ENCODE results near the gene PLXDC1.

The PLXDC1 gene

DNA sequence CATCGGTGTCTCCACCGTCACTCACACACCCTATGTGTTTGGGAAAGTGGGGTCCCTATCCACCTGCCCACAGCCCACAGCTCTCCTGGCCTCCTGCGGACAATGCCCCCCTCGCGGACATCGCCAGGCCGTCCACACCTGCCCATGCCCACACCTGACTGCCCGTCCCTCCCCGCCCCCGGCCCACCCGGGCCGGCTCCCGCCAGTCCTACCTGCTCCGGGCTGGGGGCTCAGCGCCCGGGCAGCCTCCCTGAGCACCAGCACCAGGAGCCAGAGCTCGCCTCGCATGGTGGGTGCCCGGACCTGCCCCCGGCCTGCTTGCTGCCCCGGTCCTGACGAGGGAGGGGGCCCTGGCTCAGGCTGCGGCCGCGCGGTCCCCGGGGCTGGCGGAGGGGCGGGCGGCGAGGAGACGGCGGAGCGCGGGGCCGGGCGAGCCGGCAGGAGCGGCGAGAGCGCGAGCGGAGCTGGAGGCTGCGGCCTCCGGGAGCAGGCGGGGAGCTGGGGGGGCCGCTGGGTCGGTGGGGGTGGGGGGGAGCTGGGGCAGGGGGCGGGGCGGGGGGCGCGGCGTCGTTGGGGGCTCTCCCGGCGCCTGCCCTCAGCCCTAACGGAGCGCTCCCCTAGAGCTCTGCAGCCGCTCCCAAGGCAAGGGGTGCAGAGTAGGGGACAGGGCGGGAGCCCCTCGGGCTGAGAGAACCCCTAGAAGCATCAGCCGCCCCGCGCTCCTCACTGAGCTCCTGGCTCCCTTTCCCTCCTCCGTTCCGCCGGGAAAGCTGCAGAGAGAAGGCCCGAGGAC lies at the start of gene PLXDC1:
Gene PLXDC1 (minus strand): TSS at position 488 of the 793 bp plus-strand sequence. CDS start 200 bp downstream, at position 288.
- no peaks in the 10 kb centered on the region for H3K9me3 ChIP-seq (ENCODE audit: insufficient read depth, low read length)
- DNase-seq (ENCODE audit: low read depth, low spot score) = no peak
- H3K4me3 ChIP-seq (ENCODE audit: insufficient read length, low read depth) = peak within 1 kb of the TSS; percentile 45
- H3K36me3 ChIP-seq (ENCODE audit: insufficient read depth, insufficient read length, low read length) = no peaks in the 10 kb centered on the region
- TF ChIP-seq SUZ12 (IDR thresholded peaks at IDR 0.05; ENCODE audit: extremely low read depth, insufficient read depth, insufficient read length) = no peak
- TF ChIP-seq YY1 (IDR thresholded peaks at IDR 0.05; ENCODE audit: insufficient read depth, insufficient read length) = no peak
- TF ChIP-seq ZNF274 (IDR thresholded peaks at IDR 0.05; ENCODE audit: low read depth, low read length) = no peak
- peaks cover 6% of the 10 kb centered on the region for H3K4me1 ChIP-seq (ENCODE audit: insufficient read depth, insufficient read length)
- peaks cover 33% of the 10 kb centered on the region for H3K27me3 ChIP-seq (ENCODE audit: insufficient read depth, insufficient read length)
- peak within 1 kb of the TSS; percentile 74 for H3K9ac ChIP-seq (ENCODE audit: insufficient read length, low read depth)

GRCh38 chr17:39200957-39201510 lies 49.6 kb upstream of the PLXDC1 start:
- Histone ChIP-seq H3K27me3 (ENCODE audit: insufficient read depth, insufficient read length) (no peaks in the 10 kb centered on the region), H3K36me3 (ENCODE audit: insufficient read depth, insufficient read length, low read length) (peaks cover 51% of the 10 kb centered on the region), H3K4me3 (ENCODE audit: insufficient read length, low read depth) (peak overlapping the region; percentile 87), H3K9me3 (ENCODE audit: insufficient read depth, low read length) (no peaks in the 10 kb centered on the region), H3K4me1 (ENCODE audit: insufficient read depth, insufficient read length) (peaks cover 12% of the 10 kb centered on the region), H3K9ac (ENCODE audit: insufficient read length, low read depth) (peak overlapping the region; percentile 97)
- no peak for DNase-seq (ENCODE audit: low read depth, low spot score)
- no peak for TF ChIP-seq SUZ12 (IDR thresholded peaks at IDR 0.05; ENCODE audit: extremely low read depth, insufficient read depth, insufficient read length)

GRCh38 chr17:39200070-39200879 lies 48.8 kb upstream of the PLXDC1 start, which contains the start of gene RPL19:
Gene RPL19 (plus strand): TSS chr17:39200283. CDS start chr17:39200345, 62 bp downstream.
- Histone ChIP-seq H3K4me3 (ENCODE audit: insufficient read length, low read depth) (peak within 1 kb of the TSS; percentile 87), H3K9ac (ENCODE audit: insufficient read length, low read depth) (peak within 1 kb of the TSS; percentile 97), H3K4me1 (ENCODE audit: insufficient read depth, insufficient read length) (peaks cover 19% of the 10 kb centered on the region), H3K27me3 (ENCODE audit: insufficient read depth, insufficient read length) (no peaks in the 10 kb centered on the region), H3K36me3 (ENCODE audit: insufficient read depth, insufficient read length, low read length) (peaks cover 48% of the 10 kb centered on the region), H3K9me3 (ENCODE audit: insufficient read depth, low read length) (no peaks in the 10 kb centered on the region)
- TF ChIP-seq YY1 (IDR thresholded peaks at IDR 0.05; ENCODE audit: insufficient read depth, insufficient read length) (no peak), ZNF274 (IDR thresholded peaks at IDR 0.05; ENCODE audit: low read depth, low read length) (no peak), SUZ12 (IDR thresholded peaks at IDR 0.05; ENCODE audit: extremely low read depth, insufficient read depth, insufficient read length) (no peak)
- no peak for DNase-seq (ENCODE audit: low read depth, low spot score)

DNA sequence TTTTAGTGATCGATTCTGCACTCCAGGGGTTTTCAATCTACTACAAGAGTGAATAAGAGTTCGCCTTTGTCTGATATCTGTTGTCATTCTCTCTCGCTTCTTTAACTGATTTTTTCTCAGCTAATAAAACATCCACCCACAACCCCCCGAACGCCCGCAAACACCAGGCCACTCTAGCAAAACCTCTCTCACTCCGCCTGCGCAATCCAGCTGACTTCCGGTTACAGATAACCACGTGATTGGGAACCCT lies 48.3 kb upstream of the PLXDC1 start:
- Histone ChIP-seq H3K36me3 (ENCODE audit: insufficient read depth, insufficient read length, low read length) (peaks cover 43% of the 10 kb centered on the region), H3K9me3 (ENCODE audit: insufficient read depth, low read length) (no peaks in the 10 kb centered on the region), H3K27me3 (ENCODE audit: insufficient read depth, insufficient read length) (no peaks in the 10 kb centered on the region), H3K4me3 (ENCODE audit: insufficient read length, low read depth) (peak overlapping the region; percentile 87), H3K4me1 (ENCODE audit: insufficient read depth, insufficient read length) (peaks cover 23% of the 10 kb centered on the region), H3K9ac (ENCODE audit: insufficient read length, low read depth) (peak overlapping the region; percentile 97)
- peak; percentile 79 for DNase-seq (ENCODE audit: low read depth, low spot score)
- TF ChIP-seq ZNF274 (IDR thresholded peaks at IDR 0.05; ENCODE audit: low read depth, low read length) (no peak), YY1 (IDR thresholded peaks at IDR 0.05; ENCODE audit: insufficient read depth, insufficient read length) (no peak), SUZ12 (IDR thresholded peaks at IDR 0.05; ENCODE audit: extremely low read depth, insufficient read depth, insufficient read length) (no peak)

DNA sequence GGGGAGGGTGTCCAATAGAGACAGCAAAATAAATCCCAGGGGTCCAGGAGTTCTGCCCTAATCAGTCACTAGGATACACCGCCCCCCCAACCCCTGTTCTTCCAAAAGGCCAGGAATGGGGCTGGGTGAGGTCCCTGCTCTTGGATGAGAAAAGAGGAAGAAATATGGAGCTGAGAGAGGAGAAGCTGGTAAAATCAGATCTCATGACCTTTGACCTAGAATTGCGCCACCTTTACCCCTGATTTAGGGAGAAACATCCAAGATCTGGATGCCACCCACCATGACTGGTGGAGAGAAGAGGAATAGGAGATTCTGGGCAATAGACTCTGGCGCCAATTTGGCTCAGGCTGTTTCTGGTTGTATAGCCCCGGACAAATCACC lies 46.7 kb upstream of the PLXDC1 start:
- Histone ChIP-seq H3K9ac (ENCODE audit: insufficient read length, low read depth) (peak overlapping the region; percentile 69), H3K36me3 (ENCODE audit: insufficient read depth, insufficient read length, low read length) (peaks cover 35% of the 10 kb centered on the region), H3K4me1 (ENCODE audit: insufficient read depth, insufficient read length) (peaks cover 32% of the 10 kb centered on the region), H3K27me3 (ENCODE audit: insufficient read depth, insufficient read length) (no peaks in the 10 kb centered on the region), H3K9me3 (ENCODE audit: insufficient read depth, low read length) (no peaks in the 10 kb centered on the region), H3K4me3 (ENCODE audit: insufficient read length, low read depth) (peak overlapping the region; percentile 25)
- no peak for DNase-seq (ENCODE audit: low read depth, low spot score)
- TF ChIP-seq SUZ12 (IDR thresholded peaks at IDR 0.05; ENCODE audit: extremely low read depth, insufficient read depth, insufficient read length) (no peak), YY1 (IDR thresholded peaks at IDR 0.05; ENCODE audit: insufficient read depth, insufficient read length) (no peak), ZNF274 (IDR thresholded peaks at IDR 0.05; ENCODE audit: low read depth, low read length) (no peak)

- Histone ChIP-seq H3K9me3 (ENCODE audit: insufficient read depth, low read length) (no peaks in the 10 kb centered on the region), H3K4me1 (ENCODE audit: insufficient read depth, insufficient read length) (peaks cover 37% of the 10 kb centered on the region), H3K36me3 (ENCODE audit: insufficient read depth, insufficient read length, low read length) (peaks cover 37% of the 10 kb centered on the region), H3K27me3 (ENCODE audit: insufficient read depth, insufficient read length) (no peaks in the 10 kb centered on the region), H3K9ac (ENCODE audit: insufficient read length, low read depth) (peak within 1 kb of the TSS; percentile 84), H3K4me3 (ENCODE audit: insufficient read length, low read depth) (peak within 1 kb of the TSS; percentile 71)
- DNase-seq (ENCODE audit: low read depth, low spot score) = peak; percentile 48
- TF ChIP-seq YY1 (IDR thresholded peaks at IDR 0.05; ENCODE audit: insufficient read depth, insufficient read length) (no peak), ZNF274 (IDR thresholded peaks at IDR 0.05; ENCODE audit: low read depth, low read length) (no peak), SUZ12 (IDR thresholded peaks at IDR 0.05; ENCODE audit: extremely low read depth, insufficient read depth, insufficient read length) (no peak)
Observed at GRCh38 chr17:39197380-39198185, 46.1 kb upstream of the PLXDC1 start, which contains the start of gene CACNB1. Gene CACNB1 (minus strand): TSS chr17:39197669. CDS start chr17:39197495, 174 bp downstream.

Measured in NT2/D1 (cell line).